Measurements from ENCODE around the gene FNDC11. TPM values are rescaled to one million over a fixed set of nuclear protein-coding genes. Genes with fewer than 3 reads are reported as not detected.

FNDC11 gene
- total and polyA plus RNA-seq, 2 of the 13 experiments (the other 11 are each of a cell fraction or from before 2014, with no cell fraction given), result 0.07 TPM; not detected in 1

- TF ChIP-seq HNF1B (CRISPR knock-in tag; IDR thresholded peaks at IDR 0.05) (no peak), ZNF333 (CRISPR knock-in tag; IDR thresholded peaks at IDR 0.05; ENCODE audit: borderline replicate concordance) (0 out of 2 replicates have a peak, but pooled peaks have one; percentile 34), REPIN1 (CRISPR knock-in tag; IDR thresholded peaks at IDR 0.05; ENCODE audit: borderline replicate concordance, low read depth) (0 out of 2 replicates have a peak, but pooled peaks have one; percentile 39), MED8 (CRISPR knock-in tag; IDR thresholded peaks at IDR 0.05; ENCODE audit: insufficient replicate concordance) (peak; percentile 19), HIC2 (CRISPR knock-in tag; IDR thresholded peaks at IDR 0.05; ENCODE audit: low read depth) (no peak), NCOR1 (IDR thresholded peaks at IDR 0.05; ENCODE audit: borderline replicate concordance, low read length) (no peak), ATF7-NPFF (CRISPR knock-in tag; IDR thresholded peaks at IDR 0.05; ENCODE audit: low read depth) (no peak; the same call in 1 of the 2 replicates), ZNF451 (CRISPR knock-in tag; IDR thresholded peaks at IDR 0.05) (no peak), NPAS2 (CRISPR knock-in tag; IDR thresholded peaks at IDR 0.05; ENCODE audit: borderline replicate concordance) (no peak), ZFYVE20 (CRISPR knock-in tag; IDR thresholded peaks at IDR 0.05; ENCODE audit: borderline replicate concordance, low read depth) (no peak), ZBTB38 (CRISPR knock-in tag; IDR thresholded peaks at IDR 0.05) (no peak), RFXANK (CRISPR knock-in tag; IDR thresholded peaks at IDR 0.05) (no peak), GTF3A (CRISPR knock-in tag; conservative IDR thresholded peaks at IDR 0.05) (no peak), FIP1L1 (IDR thresholded peaks at IDR 0.05; ENCODE audit: borderline replicate concordance, insufficient read depth, low read depth, low read length) (no peak), TSC22D2 (CRISPR knock-in tag; IDR thresholded peaks at IDR 0.05; ENCODE audit: borderline replicate concordance) (no peak), SP5 (CRISPR knock-in tag; IDR thresholded peaks at IDR 0.05; ENCODE audit: borderline replicate concordance, low read depth) (no peak), SNAPC2 (CRISPR knock-in tag; IDR thresholded peaks at IDR 0.05) (0 out of 2 replicates have a peak, but pooled peaks have one; percentile 50), SOX13 (IDR thresholded peaks at IDR 0.05) (no peak), SOX13 (CRISPR knock-in tag; conservative IDR thresholded peaks at IDR 0.05 in 1 of 2, IDR thresholded peaks at IDR 0.05 in 1 of 2) (no peak), EED (CRISPR knock-in tag; IDR thresholded peaks at IDR 0.05) (no peak), RORA (CRISPR knock-in tag; IDR thresholded peaks at IDR 0.05) (no peak), POLR2G (IDR thresholded peaks at IDR 0.05; ENCODE audit: low read depth, low read length) (0 out of 2 replicates have a peak, but pooled peaks have one; percentile 12), ZBTB37 (CRISPR knock-in tag; IDR thresholded peaks at IDR 0.05) (0 out of 2 replicates have a peak, but pooled peaks have one; percentile 7), NR1H2 (CRISPR knock-in tag; IDR thresholded peaks at IDR 0.05; ENCODE audit: borderline replicate concordance, low read depth) (0 out of 2 replicates have a peak, but pooled peaks have one; percentile 35), ZMYM3 (CRISPR knock-in tag; IDR thresholded peaks at IDR 0.05) (no peak; the same call in 1 of the 2 replicates), BRCA1 (CRISPR knock-in tag; IDR thresholded peaks at IDR 0.05) (no peak)
Measured at GRCh38 chr20:63556873-63557478, 3.0 kb downstream of the FNDC11 start (continued).

All from HepG2 (cell line).